RWPE1 (cell line): ENCODE measurements around the gene NANOS3.

ENCODE experiments used
- CTCF ChIA-PET: fragments of 350-600 bp; sonication (Branson Sonifier 250); formaldehyde crosslinking; extraction: SDS; loops from one replicate; lab custom pipeline; 2021; lab: Yijun Ruan, JAX
- POLR2A ChIA-PET: fragments of 400-600 bp; formaldehyde crosslinking; extraction: SDS; loops from one replicate; lab custom pipeline; 2020; ENCODE audit warnings: antibody characterized with exemption; ENCODE audit not compliant: low non-redundant PET; lab: Yijun Ruan, JAX
- DNase-seq: peaks from one replicate; pipeline ENCODE4 v3.0.0; 2012; ENCODE audit warnings: low spot score
- H3K27ac ChIP-seq: fragments of 450-650 bp; 2 replicates; pipeline ENCODE4 v1.5.1; 2017
- CTCF ChIP-seq: fragments of 450-650 bp; conservative IDR thresholded peaks from 2 replicates; pipeline ENCODE4 v1.5.1; 2017; ENCODE audit warnings: low read depth, mild to moderate bottlenecking

The NANOS3 gene

GRCh38 chr19:13902993-13903555 lies 26.1 kb downstream of the NANOS3 start:
- peak overlapping the region; percentile 74; the same call in 1 of the 2 replicates for H3K27ac ChIP-seq
- DNase-seq: no peak
- POLR2A ChIA-PET: no interaction called here
- peak; percentile 70 for TF ChIP-seq CTCF
- CTCF ChIA-PET: interaction anchor here (0.7 kb wide), 1 partner anchor 50 kb away, joined by 4 read pairs; no protein-coding TSS in a partner anchor

- ChIA-PET POLR2A (interaction anchor here (0.6 kb wide), 1 partner anchor 19 kb away, joined by 3 read pairs; no protein-coding TSS in a partner anchor), CTCF (no interaction called here)
- no peak for TF ChIP-seq CTCF
- peak; percentile 98 for DNase-seq
- H3K27ac ChIP-seq: peak within 1 kb of the TSS; percentile 74
Observed at GRCh38 chr19:13905634-13906520, 28.9 kb downstream of the NANOS3 start, which contains the start of the genes BRME1 and CC2D1A. BRME1 (minus strand) TSS chr19:13906117; CDS start chr19:13904892, 1,225 bp downstream. CC2D1A (plus strand) TSS chr19:13906201; CDS start chr19:13906442, 241 bp downstream.

- peak overlapping the region; percentile 74 for H3K27ac ChIP-seq
- ChIA-PET POLR2A (no interaction called here), CTCF (no interaction called here)
- no peak for TF ChIP-seq CTCF
- peak; percentile 61 for DNase-seq
Observed at GRCh38 chr19:13906521-13906904, 29.6 kb downstream of the NANOS3 start.

GRCh38 chr19:13906910-13907309 lies 30.0 kb downstream of the NANOS3 start:
- no peak for DNase-seq
- no peak for TF ChIP-seq CTCF
- ChIA-PET CTCF (interaction anchor here (0.6 to 0.7 kb wide), 4 partner anchors 19 to 241 kb away, joined by 3 read pairs; no protein-coding TSS in a partner anchor), POLR2A (no interaction called here)
- H3K27ac ChIP-seq: peak overlapping the region; percentile 74

- CTCF ChIA-PET: no interaction called here
- POLR2A ChIA-PET: no interaction called here
- H3K27ac ChIP-seq: peak overlapping the region; percentile 35
- TF ChIP-seq CTCF: no peak
- no peak for DNase-seq
Observed at GRCh38 chr19:13908674-13909073, 31.7 kb downstream of the NANOS3 start.

GRCh38 chr19:13909430-13909829 lies 32.5 kb downstream of the NANOS3 start:
- TF ChIP-seq CTCF: no peak
- no peak for DNase-seq
- CTCF ChIA-PET: no interaction called here
- POLR2A ChIA-PET: no interaction called here
- peak overlapping the region; percentile 30 for H3K27ac ChIP-seq
